Endodermal cell (in vitro differentiated cells): ENCODE results near the gene YIF1B. TPM values are rescaled to one million over a fixed set of nuclear protein-coding genes. Genes with fewer than 3 reads are reported as not detected.
"Not testable (repeated sequence)": the region's sequence is repeated elsewhere in the genome, so short reads cannot be mapped to it uniquely, and the experiment has no call there.

Experiments used
- DNase-seq: peaks from one replicate; pipeline ENCODE4 v3.0.0-alpha.2; 2017
- H3K27ac ChIP-seq: 2 replicates; pipeline ENCODE4 v1.5.1; 2013; ENCODE audit warnings: mild to moderate bottlenecking, low read depth, low read length, moderate library complexity
- H3K27me3 ChIP-seq: 2 replicates; pipeline ENCODE4 v1.6.1; 2013; ENCODE audit warnings: mild to moderate bottlenecking, low read length, moderate library complexity; ENCODE audit not compliant: insufficient read depth, control insufficient read depth, poor library complexity, severe bottlenecking
- H3K36me3 ChIP-seq: 2 replicates; pipeline ENCODE4 v1.7.0; 2013; ENCODE audit warnings: mild to moderate bottlenecking, low read length, moderate library complexity; ENCODE audit not compliant: control insufficient read depth, insufficient read depth
- H3K4me1 ChIP-seq: one replicate; pipeline ENCODE4 v1.7.0; 2013; ENCODE audit warnings: low read length; ENCODE audit not compliant: control insufficient read depth, insufficient read depth
- H3K4me3 ChIP-seq: 2 replicates; pipeline ENCODE4 v1.5.1; 2013; ENCODE audit warnings: mild to moderate bottlenecking, low read length, moderate library complexity
- H3K9ac ChIP-seq: 2 replicates; pipeline ENCODE4 v1.6.1; 2013; ENCODE audit warnings: mild to moderate bottlenecking, low read length, moderate library complexity; ENCODE audit not compliant: poor library complexity, severe bottlenecking; ENCODE audit errors: extremely low read depth
- H3K9me3 ChIP-seq: 2 replicates; pipeline ENCODE4 v1.6.1; 2013; ENCODE audit warnings: mild to moderate bottlenecking, low read length, moderate library complexity; ENCODE audit not compliant: control insufficient read depth
- H3K27ac Mint-ChIP-seq: 2 replicates; pipeline ENCODE4 v1.8.0; 2020; ENCODE audit warnings: mixed read lengths
- H3K27me3 Mint-ChIP-seq: 2 replicates; pipeline ENCODE4 v1.8.0; 2021; ENCODE audit warnings: mild to moderate bottlenecking, mixed read lengths; ENCODE audit not compliant: insufficient read depth
- H3K36me3 Mint-ChIP-seq: 2 replicates; pipeline ENCODE4 v1.8.0; 2020; ENCODE audit warnings: low read depth, mixed read lengths
- H3K4me1 Mint-ChIP-seq: 2 replicates; pipeline ENCODE4 v1.8.0; 2020; ENCODE audit warnings: mixed read lengths
- H3K4me3 Mint-ChIP-seq: 2 replicates; pipeline ENCODE4 v1.8.0; 2020; ENCODE audit warnings: mild to moderate bottlenecking, moderate library complexity, mixed read lengths
- H3K9me3 Mint-ChIP-seq: 2 replicates; pipeline ENCODE4 v1.8.0; 2020; ENCODE audit warnings: mild to moderate bottlenecking, mixed read lengths
- CTCF ChIP-seq: fragments of 200-600 bp; sonication (generic); conservative IDR thresholded peaks from 2 replicates; pipeline ENCODE4 v1.5.0; 2021; ENCODE audit warnings: antibody characterized with exemption, mild to moderate bottlenecking
- WGBS, 2 experiments: methylation state at CpG; one replicate each; pipeline versions ENCODE4 v1.1.5 to v1.1.7; 2013; ENCODE audit warnings: missing lambda C conversion rate in 2 of 2, mixed read lengths in 1 of 2; ENCODE audit not compliant: insufficient coverage in 1 of 2, insufficient read length in 1 of 2; 5-methylcytosine and 5-hydroxymethylcytosine counted together
- long read RNA-seq, 4 experiments: library from polyadenylated mRNA in 2 of 4; library from RNA in 1 of 4; library from capped mRNA in 1 of 4; stranded (forward) in 3 of 4; unstranded in 1 of 4; transcript quantifications; one replicate each; pipeline ENCODE4 v2.0.0, GENCODE V29; 2020 to 2021; ENCODE audit warnings: inconsistent platforms in 1 of 4
- polyA plus RNA-seq, 2 experiments: library from polyadenylated mRNA; stranded (reverse); fragments of 50-300 nt; gene quantifications; one replicate each; pipeline ENCODE4 v1.2.3, GENCODE V29; 2013
- total RNA-seq, 2 donors: library from RNA; stranded (reverse); fragmentation: NEBNext Ultra II Directional in 1 of 2; extraction: Animal tissue kit (Norgen Biotek cat#: 25700) in 1 of 2; gene quantifications; 2 replicates in 1 of 2; 3 replicates in 1 of 2; pipeline ENCODE4 v1.2.1, GENCODE V29; 2021

The YIF1B gene
- total RNA-seq = 10 to 100 TPM; 68.6 to 74.6 TPM
- polyA plus RNA-seq (2013, experiment 1 of 2) = 97.3 TPM
- 90.6 TPM for polyA plus RNA-seq (2013, experiment 2 of 2)
- long read RNA-seq, experiment 1, transcript YIF1B-216 (8 exons, 1,181 nt) = major isoform, 18 of 45 reads
- long read RNA-seq, experiment 1, transcript YIF1B-201 (8 exons, 964 nt) = minor isoform, 5 of 45 reads
- long read RNA-seq, experiment 1, partial matches to known transcripts = 7 of 45 reads
- long read RNA-seq, experiment 1, other reads (novel, unspliced or antisense) = 7 of 45 reads
- long read RNA-seq, experiment 2, transcript YIF1B-203 (8 exons, 1,225 nt) = minor isoform, 26 of 153 reads
- long read RNA-seq, experiment 2, transcript YIF1B-201 (8 exons, 964 nt) = minor isoform, 16 of 153 reads
- long read RNA-seq, experiment 2, transcript YIF1B-216 (8 exons, 1,181 nt) = major isoform, 73 of 153 reads
- long read RNA-seq, experiment 2, transcript YIF1B-214 (8 exons, 940 nt) = minor isoform, 10 of 153 reads
- long read RNA-seq, experiment 2, partial matches to known transcripts = 4 of 153 reads
- long read RNA-seq, experiment 2, other reads (novel, unspliced or antisense) = 18 of 153 reads
- long read RNA-seq, experiment 3, transcript YIF1B-201 (8 exons, 964 nt) = minor isoform, 38 of 212 reads
- long read RNA-seq, experiment 3, transcript YIF1B-203 (8 exons, 1,225 nt) = minor isoform, 30 of 212 reads
- long read RNA-seq, experiment 3, transcript YIF1B-214 (8 exons, 940 nt) = minor isoform, 9 of 212 reads
- long read RNA-seq, experiment 3, transcript YIF1B-216 (8 exons, 1,181 nt) = major isoform, 89 of 212 reads
- long read RNA-seq, experiment 3, partial matches to known transcripts = 3 of 212 reads
- long read RNA-seq, experiment 3, other reads (novel, unspliced or antisense) = 42 of 212 reads
- long read RNA-seq, experiment 4, transcript YIF1B-216 (8 exons, 1,181 nt) = major isoform, 176 of 388 reads
- long read RNA-seq, experiment 4, transcript YIF1B-201 (8 exons, 964 nt) = minor isoform, 66 of 388 reads
- long read RNA-seq, experiment 4, transcript YIF1B-203 (8 exons, 1,225 nt) = minor isoform, 65 of 388 reads
- long read RNA-seq, experiment 4, transcript YIF1B-214 (8 exons, 940 nt) = minor isoform, 29 of 388 reads
- long read RNA-seq, experiment 4, partial matches to known transcripts = 0 of 388 reads
- long read RNA-seq, experiment 4, other reads (novel, unspliced or antisense) = 49 of 388 reads

- Mint-ChIP-seq H3K27ac (peak within 1 kb of the TSS; percentile 89), H3K4me3 (peak within 1 kb of the TSS; percentile 84), H3K27me3 (peaks cover 42% of the 10 kb centered on the region), H3K36me3 (no peaks in the 10 kb centered on the region), H3K9me3 (no peaks in the 10 kb centered on the region), H3K4me1 (no peaks in the 10 kb centered on the region)
- peak within 1 kb of the TSS; percentile 15 for H3K27ac ChIP-seq
- H3K9me3 ChIP-seq = no peaks in the 10 kb centered on the region
- WGBS, 2 experiments = 4 to 17% methylated on average over 13 to 61 of the region's 64 CpGs
- H3K4me1 ChIP-seq = no peaks in the 10 kb centered on the region
- peak; percentile 99 for DNase-seq
- H3K4me3 ChIP-seq = peak within 1 kb of the TSS; percentile 95
- H3K9ac ChIP-seq = peak within 1 kb of the TSS; percentile 85
- no peak for TF ChIP-seq CTCF
- no peaks in the 10 kb centered on the region for H3K36me3 ChIP-seq
- H3K27me3 ChIP-seq = peaks cover 36% of the 10 kb centered on the region
These were observed at the start of gene YIF1B for GRCh38 chr19:38315657-38316476. Gene YIF1B, minus strand, starts transcription at chr19:38315947. Its CDS starts 30 bp downstream, at chr19:38315917.

GRCh38 chr19:38362946-38363688, 47.4 kb upstream of the YIF1B start:
- Mint-ChIP-seq H3K9me3 (peaks cover 18% of the 10 kb centered on the region), H3K4me3 (peak overlapping the region; percentile 73), H3K27me3 (peaks cover 52% of the 10 kb centered on the region)
- 78 to 83% methylated on average over 11 to 13 of the region's 16 CpGs for WGBS, 2 experiments
- H3K27ac Mint-ChIP-seq, H3K4me1 Mint-ChIP-seq, DNase-seq, H3K27ac ChIP-seq, H3K36me3 ChIP-seq, H3K4me1 ChIP-seq, H3K36me3 Mint-ChIP-seq, H3K9ac ChIP-seq, H3K9me3 ChIP-seq: not testable (repeated sequence)
- Histone ChIP-seq H3K27me3 (peaks cover 35% of the 10 kb centered on the region), H3K4me3 (peak overlapping the region; percentile 84)
